Lower leg skin (tissue), 3 donors: ENCODE results near the gene SF3B2.

Experiments
- CTCF ChIP-seq, 3 donors: fragments of 450-650 bp; IDR thresholded peaks; one replicate each; pipeline ENCODE4 v1.5.1; 2016; ENCODE audit warnings: antibody characterized with exemption in 3 of 3, mild to moderate bottlenecking in 3 of 3, moderate library complexity in 2 of 3
- POLR2A ChIP-seq, 2 donors: fragments of 450-650 bp; IDR thresholded peaks; one replicate each; pipeline ENCODE4 v1.6.1; 2016 to 2017; ENCODE audit warnings: antibody characterized with exemption in 2 of 2, mild to moderate bottlenecking in 1 of 2, moderate library complexity in 1 of 2

DNA sequence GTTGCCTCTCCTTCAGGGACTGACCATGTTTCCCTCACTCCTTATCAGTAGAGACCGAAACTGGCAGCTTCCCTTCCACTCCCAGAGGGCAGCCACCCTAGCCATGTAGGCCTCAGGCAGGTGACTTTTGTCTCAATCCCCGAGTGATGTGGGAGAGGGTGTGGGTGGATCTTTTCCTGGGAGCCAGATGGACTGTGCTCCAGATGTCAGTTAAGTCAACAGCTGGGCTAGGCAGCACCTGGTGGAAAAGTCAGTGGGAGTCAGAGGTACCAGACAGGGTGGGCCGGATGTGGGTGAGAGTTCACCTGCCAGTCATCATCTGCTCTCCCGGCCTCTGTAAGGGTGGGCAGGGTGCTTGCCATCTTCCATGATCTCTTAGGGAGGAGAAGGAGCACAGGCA lies 48.0 kb upstream of the SF3B2 start:
- TF ChIP-seq POLR2A (IDR thresholded peaks at IDR 0.05) (no peak), CTCF (IDR thresholded peaks at IDR 0.05) (no peak)
